ENCODE measurements around the gene FOXO6.

- TF ChIP-seq, protein P1, sequence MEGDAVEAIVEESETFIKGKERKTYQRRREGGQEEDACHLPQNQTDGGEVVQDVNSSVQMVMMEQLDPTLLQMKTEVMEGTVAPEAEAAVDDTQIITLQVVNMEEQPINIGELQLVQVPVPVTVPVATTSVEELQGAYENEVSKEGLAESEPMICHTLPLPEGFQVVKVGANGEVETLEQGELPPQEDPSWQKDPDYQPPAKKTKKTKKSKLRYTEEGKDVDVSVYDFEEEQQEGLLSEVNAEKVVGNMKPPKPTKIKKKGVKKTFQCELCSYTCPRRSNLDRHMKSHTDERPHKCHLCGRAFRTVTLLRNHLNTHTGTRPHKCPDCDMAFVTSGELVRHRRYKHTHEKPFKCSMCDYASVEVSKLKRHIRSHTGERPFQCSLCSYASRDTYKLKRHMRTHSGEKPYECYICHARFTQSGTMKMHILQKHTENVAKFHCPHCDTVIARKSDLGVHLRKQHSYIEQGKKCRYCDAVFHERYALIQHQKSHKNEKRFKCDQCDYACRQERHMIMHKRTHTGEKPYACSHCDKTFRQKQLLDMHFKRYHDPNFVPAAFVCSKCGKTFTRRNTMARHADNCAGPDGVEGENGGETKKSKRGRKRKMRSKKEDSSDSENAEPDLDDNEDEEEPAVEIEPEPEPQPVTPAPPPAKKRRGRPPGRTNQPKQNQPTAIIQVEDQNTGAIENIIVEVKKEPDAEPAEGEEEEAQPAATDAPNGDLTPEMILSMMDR (IDR thresholded peaks at IDR 0.05) = no peak
- TF ChIP-seq POLR2A (IDR thresholded peaks at IDR 0.05) (no peak), POLR2AphosphoS5 (IDR thresholded peaks at IDR 0.05) (no peak)
These were observed 35.4 kb upstream of the FOXO6 start for GRCh38 chr1:41325801-41326200.
